Keratinocyte (primary cell): ENCODE measurements around the gene TRIM56. TPM values are rescaled to one million over a fixed set of nuclear protein-coding genes. Genes with fewer than 3 reads are reported as not detected.
A peak's percentile ranks its signal among the peaks of the same experiment; 100 is the strongest.
"Not testable (repeated sequence)": the region's sequence is repeated elsewhere in the genome, so short reads cannot be mapped to it uniquely, and the experiment has no call there.

Experiments
- DNase-seq: peaks from one replicate; pipeline ENCODE4 v3.0.0-alpha.2; 2011; ENCODE audit warnings: low read depth, missing footprints, low spot score
- FAIRE-seq: peaks from 2 replicates; lab custom pipeline; 2011; peaks lifted over from hg19 to GRCh38; lab: Jason Lieb, UNC
- H2AFZ ChIP-seq: 2 replicates; pipeline ENCODE4 v1.6.0; 2012; ENCODE audit warnings: low read length, control low read depth, inconsistent platforms; ENCODE audit not compliant: control insufficient read depth
- H3K27ac ChIP-seq: 2 replicates; pipeline ENCODE4 v1.5.1; 2011; ENCODE audit warnings: low read length; ENCODE audit not compliant: control insufficient read depth, insufficient read depth
- H3K27me3 ChIP-seq: 3 replicates; pipeline ENCODE4 v1.6.0; 2011; ENCODE audit warnings: low read length; ENCODE audit not compliant: control insufficient read depth, insufficient read depth; ENCODE audit errors: extremely low read depth
- H3K36me3 ChIP-seq, 2 experiments: 2 replicates in 1 of 2; 3 replicates in 1 of 2; pipeline ENCODE4 v1.5.1; 2011; ENCODE audit warnings: low read length in 2 of 2, mild to moderate bottlenecking in 1 of 2; ENCODE audit not compliant: control insufficient read depth in 2 of 2, insufficient read depth in 2 of 2; ENCODE audit errors: extremely low read depth in 1 of 2
- H3K4me1 ChIP-seq: 3 replicates; pipeline ENCODE4 v1.5.1; 2011; ENCODE audit warnings: low read length; ENCODE audit not compliant: control insufficient read depth, insufficient read depth; ENCODE audit errors: extremely low read depth
- H3K4me2 ChIP-seq: 3 replicates; pipeline ENCODE4 v1.6.0; 2011; ENCODE audit warnings: low read depth, low read length; ENCODE audit not compliant: control insufficient read depth, insufficient read depth; ENCODE audit errors: extremely low read depth
- H3K4me3 ChIP-seq, 3 experiments: fragments of 200-600 bp in 1 of 3; sonication (generic) in 1 of 3; 2 replicates in 2 of 3; 3 replicates in 1 of 3; pipeline ENCODE4 v1.5.1; 2011 to 2016; ENCODE audit warnings: low read length in 3 of 3, mild to moderate bottlenecking in 3 of 3, control low read depth in 2 of 3, inconsistent platforms in 1 of 3, low read depth in 1 of 3, mixed read lengths in 1 of 3, mixed run types in 1 of 3, moderate library complexity in 1 of 3; ENCODE audit not compliant: control insufficient read depth in 2 of 3, insufficient read depth in 2 of 3; ENCODE audit errors: extremely low read depth in 1 of 3
- H3K79me2 ChIP-seq: 2 replicates; pipeline ENCODE4 v1.6.0; 2012; ENCODE audit warnings: low read length; ENCODE audit not compliant: control insufficient read depth, insufficient read depth
- H3K9ac ChIP-seq: 3 replicates; pipeline ENCODE4 v1.6.0; 2011; ENCODE audit warnings: low read length; ENCODE audit not compliant: control insufficient read depth, insufficient read depth; ENCODE audit errors: extremely low read depth
- H3K9me1 ChIP-seq: 3 replicates; pipeline ENCODE4 v1.6.0; 2011; ENCODE audit warnings: low read length; ENCODE audit not compliant: control insufficient read depth, insufficient read depth; ENCODE audit errors: extremely low read depth
- H3K9me3 ChIP-seq: 2 replicates; pipeline ENCODE4 v1.5.1; 2012; ENCODE audit warnings: low read depth, low read length; ENCODE audit not compliant: control insufficient read depth
- H4K20me1 ChIP-seq: 3 replicates; pipeline ENCODE4 v1.6.0; 2011; ENCODE audit warnings: low read length; ENCODE audit not compliant: control insufficient read depth, insufficient read depth; ENCODE audit errors: extremely low read depth
- EZH2 ChIP-seq: IDR thresholded peaks from one replicate; pipeline ENCODE4 v1.6.1; 2012; ENCODE audit warnings: inconsistent platforms, mild to moderate bottlenecking, low read length, moderate library complexity
- dilution Hi-C: fragments of 300-500 bp; cut with MboI; formaldehyde crosslinking; loops from one replicate; pipeline ENCODE4 v1.7.0; 2020; ENCODE audit warnings: low sequenced_read_pairs; ENCODE audit not compliant: extremely low pct_ligation_motif_present
- polyA plus RNA-seq, 5 experiments: library from polyadenylated mRNA; depleted of rRNA in 3 of 5; stranded (reverse) in 3 of 5; stranded (forward) in 1 of 5; unstranded in 1 of 5; fragments of >200 nt; gene quantifications; 1 replicate in 1 of 5; 2 replicates in 3 of 5; 3 replicates in 1 of 5; pipeline versions ENCODE4 v1.2.1 to v1.2.3, GENCODE V29; 2011 to 2012; ENCODE audit warnings: missing spikeins in 2 of 5, low read depth in 1 of 5, low replicate concordance in 1 of 5
- TF ChIP-seq, protein P1 (sequence below), 3 experiments: IDR thresholded peaks in 1 of 3; conservative IDR thresholded peaks in 1 of 3; optimal IDR thresholded peaks in 1 of 3; 2 replicates in 2 of 3; 3 replicates in 1 of 3; pipeline versions ENCODE3 to v1.5.1; 2011; ENCODE audit warnings: low read length in 3 of 3, mild to moderate bottlenecking in 3 of 3, moderate library complexity in 2 of 3, control low read depth in 1 of 3, inconsistent platforms in 1 of 3; ENCODE audit not compliant: insufficient read depth in 2 of 3; ENCODE audit errors: extremely low read depth in 1 of 3

Gene TRIM56
- polyA plus RNA-seq, 1 donor (not counting 4 experiments of a cell fraction or from before 2014, with no cell fraction given), result 3.6 TPM

DNA sequence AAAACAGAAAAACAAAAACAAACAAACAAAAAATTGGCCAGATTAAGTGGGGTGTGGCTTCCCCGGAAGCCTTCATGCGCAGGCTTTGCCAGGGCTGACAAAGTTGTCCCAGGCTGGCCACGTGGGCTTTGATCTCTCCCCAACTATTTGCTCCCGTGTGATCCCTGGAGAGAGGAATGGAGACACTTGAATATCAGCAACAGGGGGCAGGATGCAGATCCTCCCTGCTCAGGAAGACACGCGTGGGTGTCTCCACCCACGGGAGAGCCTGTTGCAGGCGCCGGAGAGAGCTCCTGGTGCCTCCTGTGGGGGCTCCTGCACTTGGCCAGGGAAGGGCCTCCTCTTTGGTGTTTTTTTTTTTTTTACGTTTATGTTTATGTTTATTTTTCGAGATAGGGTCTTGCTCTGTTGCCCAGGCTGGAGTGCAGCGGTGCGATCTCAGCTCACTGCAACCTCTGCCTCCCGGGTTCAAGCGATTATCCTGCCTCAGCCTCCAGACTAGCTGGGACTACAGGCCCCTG, 19.0 kb downstream of the TRIM56 start:
- dilution Hi-C loops, result no loop called here
- TF ChIP-seq EZH2, result no peak
- TF ChIP-seq, protein P1, sequence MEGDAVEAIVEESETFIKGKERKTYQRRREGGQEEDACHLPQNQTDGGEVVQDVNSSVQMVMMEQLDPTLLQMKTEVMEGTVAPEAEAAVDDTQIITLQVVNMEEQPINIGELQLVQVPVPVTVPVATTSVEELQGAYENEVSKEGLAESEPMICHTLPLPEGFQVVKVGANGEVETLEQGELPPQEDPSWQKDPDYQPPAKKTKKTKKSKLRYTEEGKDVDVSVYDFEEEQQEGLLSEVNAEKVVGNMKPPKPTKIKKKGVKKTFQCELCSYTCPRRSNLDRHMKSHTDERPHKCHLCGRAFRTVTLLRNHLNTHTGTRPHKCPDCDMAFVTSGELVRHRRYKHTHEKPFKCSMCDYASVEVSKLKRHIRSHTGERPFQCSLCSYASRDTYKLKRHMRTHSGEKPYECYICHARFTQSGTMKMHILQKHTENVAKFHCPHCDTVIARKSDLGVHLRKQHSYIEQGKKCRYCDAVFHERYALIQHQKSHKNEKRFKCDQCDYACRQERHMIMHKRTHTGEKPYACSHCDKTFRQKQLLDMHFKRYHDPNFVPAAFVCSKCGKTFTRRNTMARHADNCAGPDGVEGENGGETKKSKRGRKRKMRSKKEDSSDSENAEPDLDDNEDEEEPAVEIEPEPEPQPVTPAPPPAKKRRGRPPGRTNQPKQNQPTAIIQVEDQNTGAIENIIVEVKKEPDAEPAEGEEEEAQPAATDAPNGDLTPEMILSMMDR (optimal IDR thresholded peaks at IDR 0.05 in 1 of 3, IDR thresholded peaks at IDR 0.05 in 1 of 3, conservative IDR thresholded peaks at IDR 0.05 in 1 of 3; ENCODE audit: extremely low read depth in 1 of 3, insufficient read depth in 2 of 3, low read length in 3 of 3), result no peak
- no peak overlapping the region for H3K4me2 ChIP-seq

DNA sequence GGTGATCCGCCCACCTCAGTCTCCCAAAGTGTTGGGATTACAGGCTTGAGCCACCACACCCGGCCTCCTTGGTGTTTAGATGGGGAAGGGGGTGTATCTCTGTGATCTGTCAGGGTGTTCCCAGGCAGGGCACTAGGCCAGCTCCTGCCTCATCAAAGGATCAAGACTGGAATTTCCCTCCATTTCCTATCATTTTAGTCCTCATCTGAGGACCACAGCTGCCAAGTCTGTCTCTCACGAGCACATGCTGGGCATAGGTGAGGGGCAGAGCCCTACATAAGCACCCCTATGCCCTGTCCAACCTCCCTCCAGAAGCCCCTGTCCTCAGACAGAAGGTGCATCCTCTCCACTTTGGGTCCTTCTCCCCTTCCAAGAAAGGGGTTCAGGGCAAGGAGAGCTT, 19.5 kb downstream of the TRIM56 start:
- Histone ChIP-seq H3K4me2 (no peak overlapping the region), H3K4me1 (peaks cover 55% of the 10 kb centered on the region), H3K9me1 (no peaks in the 10 kb centered on the region), H3K27ac (peak overlapping the region; percentile 43), H3K36me3 (no peaks in the 10 kb centered on the region), H2AFZ (peak overlapping the region; percentile 27), H3K9me3 (no peaks in the 10 kb centered on the region), H3K4me3 (no peak overlapping the region), H3K9ac (peak overlapping the region; percentile 9), H4K20me1 (no peaks in the 10 kb centered on the region), H3K27me3 (no peaks in the 10 kb centered on the region), H3K79me2 (no peaks in the 10 kb centered on the region)
- no peak for TF ChIP-seq EZH2
- TF ChIP-seq, protein P1 (optimal IDR thresholded peaks at IDR 0.05 in 1 of 3, IDR thresholded peaks at IDR 0.05 in 1 of 3, conservative IDR thresholded peaks at IDR 0.05 in 1 of 3; ENCODE audit: extremely low read depth in 1 of 3, insufficient read depth in 2 of 3, low read length in 3 of 3), result no peak
- DNase-seq (no peak), FAIRE-seq (no peak)
- dilution Hi-C loops, result no loop called here

More for the DNA sequence above, 19.0 kb downstream of the TRIM56 start:
- Histone ChIP-seq H3K4me3 (no peak overlapping the region), H3K9me3 (no peaks in the 10 kb centered on the region), H3K36me3 (no peaks in the 10 kb centered on the region), H3K27me3 (no peaks in the 10 kb centered on the region), H3K9ac (no peak overlapping the region), H3K4me1 (peaks cover 55% of the 10 kb centered on the region), H3K79me2 (no peaks in the 10 kb centered on the region), H2AFZ (no peak overlapping the region), H3K9me1 (no peaks in the 10 kb centered on the region), H4K20me1 (no peaks in the 10 kb centered on the region), H3K27ac (no peak overlapping the region)
- FAIRE-seq, result no peak
- DNase-seq, result no peak

DNA sequence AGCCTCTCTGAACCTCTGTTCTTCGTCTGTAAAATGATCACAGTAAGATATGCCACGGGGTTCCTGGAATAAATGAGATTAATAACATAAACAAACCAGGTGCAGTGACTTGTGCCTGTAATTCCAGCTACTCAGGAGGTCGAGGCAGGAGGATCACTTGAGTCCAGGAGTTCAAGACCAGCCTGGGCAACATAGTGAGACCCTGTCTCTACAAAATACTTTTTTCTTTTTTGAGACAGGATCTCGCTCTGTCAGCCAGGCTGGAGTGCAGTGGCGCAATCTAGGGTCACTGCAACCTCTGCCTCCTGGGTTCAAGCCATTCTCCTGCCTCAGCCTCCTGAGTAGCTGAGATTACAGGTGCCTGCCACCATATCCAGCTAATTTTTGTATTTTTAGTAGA, 20.0 kb downstream of the TRIM56 start:
- H3K4me2 ChIP-seq, H4K20me1 ChIP-seq, H3K4me3 ChIP-seq, DNase-seq, FAIRE-seq, H2AFZ ChIP-seq, H3K36me3 ChIP-seq, H3K9me1 ChIP-seq, H3K27me3 ChIP-seq, H3K9ac ChIP-seq, H3K9me3 ChIP-seq, H3K79me2 ChIP-seq, dilution Hi-C loops: not testable (repeated sequence)
- Histone ChIP-seq H3K27ac (peak overlapping the region; percentile 43), H3K4me1 (peaks cover 54% of the 10 kb centered on the region)
